ENCODE results near the gene CDC73.

GRCh38 chr1:193123751-193124150 lies 1.9 kb downstream of the CDC73 start:
- TF ChIP-seq ARNT (IDR thresholded peaks at IDR 0.05) (no peak), FOXA1 (IDR thresholded peaks at IDR 0.05) (no peak), NFRKB (IDR thresholded peaks at IDR 0.05) (no peak), TARDBP (IDR thresholded peaks at IDR 0.05) (no peak), SUZ12 (IDR thresholded peaks at IDR 0.05) (no peak), HDGF (IDR thresholded peaks at IDR 0.05; ENCODE audit: borderline replicate concordance) (no peak), SP1 (IDR thresholded peaks at IDR 0.05) (no peak)

Measured in HEK293T (cell line).